Loucy (cell line): ENCODE measurements around the gene GNE.
"Not testable (repeated sequence)": the region's sequence is repeated elsewhere in the genome, so short reads cannot be mapped to it uniquely, and the experiment has no call there.

ENCODE experiments used
- H2AFZ ChIP-seq: fragments of 200-600 bp; sonication (generic); 2 replicates; pipeline ENCODE4 v1.6.0; 2016; ENCODE audit warnings: antibody characterized with exemption, mild to moderate bottlenecking, low read length, moderate library complexity
- H3F3A ChIP-seq: fragments of 200-600 bp; 2 replicates; pipeline ENCODE4 v1.6.0; 2016; ENCODE audit warnings: antibody characterized with exemption, low read depth, mild to moderate bottlenecking
- H3K27me3 ChIP-seq: fragments of 200-600 bp; sonication (generic); 2 replicates; pipeline ENCODE4 v1.6.1; 2014; ENCODE audit warnings: low read length, mild to moderate bottlenecking; ENCODE audit not compliant: insufficient read depth, poor library complexity, severe bottlenecking
- H3K36me3 ChIP-seq: fragments of 200-600 bp; sonication (generic); 2 replicates; pipeline ENCODE4 v1.6.1; 2016; ENCODE audit warnings: low read length; ENCODE audit not compliant: insufficient read depth
- H3K4me1 ChIP-seq: fragments of 200-600 bp; sonication (generic); 2 replicates; pipeline ENCODE4 v1.5.1; 2014; ENCODE audit warnings: low read length, mild to moderate bottlenecking; ENCODE audit not compliant: insufficient read depth, poor library complexity, severe bottlenecking
- H3K4me2 ChIP-seq: fragments of 200-600 bp; sonication (generic); 2 replicates; pipeline ENCODE4 v1.6.0; 2014; ENCODE audit warnings: antibody characterized with exemption, low read length, low read depth, mild to moderate bottlenecking; ENCODE audit not compliant: poor library complexity, severe bottlenecking
- H3K4me3 ChIP-seq: fragments of 200-600 bp; sonication (generic); 2 replicates; pipeline ENCODE4 v1.5.1; 2014; ENCODE audit warnings: low read length, mild to moderate bottlenecking, mixed read lengths; ENCODE audit not compliant: poor library complexity, severe bottlenecking
- H3K79me2 ChIP-seq: fragments of 200-600 bp; sonication (generic); 2 replicates; pipeline ENCODE4 v1.6.1; 2014; ENCODE audit warnings: low read length; ENCODE audit not compliant: insufficient read depth
- H3K9ac ChIP-seq: fragments of 200-600 bp; sonication (generic); 2 replicates; pipeline ENCODE4 v1.6.0; 2014; ENCODE audit warnings: mild to moderate bottlenecking, low read depth, low read length, moderate library complexity; ENCODE audit not compliant: poor library complexity, severe bottlenecking
- H3K9me2 ChIP-seq: fragments of 200-600 bp; sonication (generic); replicated peaks from 2 replicates; pipeline ENCODE4 v1.6.1; 2016; ENCODE audit warnings: low read depth, low read length, mixed read lengths
- H3K9me3 ChIP-seq: fragments of 200-600 bp; sonication (generic); 2 replicates; pipeline ENCODE4 v1.6.1; 2014; ENCODE audit warnings: mild to moderate bottlenecking, antibody characterized with exemption, low read length, low read depth; ENCODE audit not compliant: insufficient read depth
- H4K20me1 ChIP-seq: fragments of 200-600 bp; sonication (generic); 2 replicates; pipeline ENCODE4 v1.6.0; 2014; ENCODE audit warnings: antibody characterized with exemption, low read length, mild to moderate bottlenecking; ENCODE audit not compliant: insufficient read depth, poor library complexity, severe bottlenecking
- EZH2phosphoT487 ChIP-seq: fragments of 200-600 bp; IDR thresholded peaks from 2 replicates; pipeline ENCODE4 v1.6.1; 2018; ENCODE audit warnings: antibody characterized with exemption, mild to moderate bottlenecking, moderate library complexity, borderline replicate concordance
- TF ChIP-seq, protein P1 (sequence below): fragments of 200-600 bp; sonication (generic); conservative IDR thresholded peaks from 2 replicates; pipeline ENCODE4 v1.5.1; 2014; ENCODE audit warnings: mild to moderate bottlenecking, antibody characterized with exemption, low read length

Gene GNE, protein sequence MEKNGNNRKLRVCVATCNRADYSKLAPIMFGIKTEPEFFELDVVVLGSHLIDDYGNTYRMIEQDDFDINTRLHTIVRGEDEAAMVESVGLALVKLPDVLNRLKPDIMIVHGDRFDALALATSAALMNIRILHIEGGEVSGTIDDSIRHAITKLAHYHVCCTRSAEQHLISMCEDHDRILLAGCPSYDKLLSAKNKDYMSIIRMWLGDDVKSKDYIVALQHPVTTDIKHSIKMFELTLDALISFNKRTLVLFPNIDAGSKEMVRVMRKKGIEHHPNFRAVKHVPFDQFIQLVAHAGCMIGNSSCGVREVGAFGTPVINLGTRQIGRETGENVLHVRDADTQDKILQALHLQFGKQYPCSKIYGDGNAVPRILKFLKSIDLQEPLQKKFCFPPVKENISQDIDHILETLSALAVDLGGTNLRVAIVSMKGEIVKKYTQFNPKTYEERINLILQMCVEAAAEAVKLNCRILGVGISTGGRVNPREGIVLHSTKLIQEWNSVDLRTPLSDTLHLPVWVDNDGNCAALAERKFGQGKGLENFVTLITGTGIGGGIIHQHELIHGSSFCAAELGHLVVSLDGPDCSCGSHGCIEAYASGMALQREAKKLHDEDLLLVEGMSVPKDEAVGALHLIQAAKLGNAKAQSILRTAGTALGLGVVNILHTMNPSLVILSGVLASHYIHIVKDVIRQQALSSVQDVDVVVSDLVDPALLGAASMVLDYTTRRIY

DNA sequence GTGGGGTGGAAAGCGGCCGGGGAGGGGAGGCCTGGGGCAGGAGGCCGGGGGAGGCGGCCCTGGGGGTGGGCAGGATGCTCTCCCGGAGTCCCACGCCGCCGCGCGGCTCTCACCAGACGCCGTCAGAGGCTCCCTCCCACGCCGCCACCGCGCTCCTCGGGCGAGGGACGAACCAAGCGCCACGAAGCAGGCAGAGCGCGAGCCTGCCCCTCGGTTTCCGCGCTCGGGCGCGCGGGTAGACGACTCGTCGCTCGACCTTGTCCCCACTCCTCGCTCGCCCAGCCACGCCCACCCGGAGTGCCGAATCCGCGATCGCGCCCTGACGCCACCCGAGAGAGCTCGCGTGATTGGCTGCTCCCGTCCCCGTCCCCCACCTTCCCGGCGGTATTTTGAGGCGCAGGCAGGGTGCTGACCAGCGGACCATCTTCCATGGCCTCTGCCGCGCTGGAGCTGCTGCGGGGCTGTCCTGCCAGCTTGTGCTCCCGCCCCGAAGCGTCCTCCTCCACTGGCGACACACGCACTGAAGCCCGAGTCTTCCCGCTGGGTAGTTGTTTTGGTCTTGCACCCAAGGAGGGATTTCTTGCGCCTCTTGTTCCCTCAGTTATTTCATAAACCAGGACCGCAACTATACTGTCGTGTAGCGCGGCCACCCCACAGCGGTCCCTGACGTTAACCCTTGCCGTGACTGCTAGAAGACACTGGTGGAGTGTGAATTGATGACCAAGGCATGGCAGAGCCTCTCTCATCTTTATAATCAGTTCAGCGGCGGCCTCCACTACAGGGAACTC lies at the start of gene GNE:
GNE (minus strand) TSS at position 241 of the 788 bp plus-strand sequence. CDS start 9,093 bp downstream, outside the sequence.
- Histone ChIP-seq H3K4me3 (peak within 1 kb of the TSS; percentile 94), H3F3A (no peaks in the 10 kb centered on the region), H3K79me2 (peaks cover 23% of the 10 kb centered on the region), H3K36me3 (no peaks in the 10 kb centered on the region), H3K9me3 (no peaks in the 10 kb centered on the region), H3K4me2 (peak within 1 kb of the TSS; percentile 92), H3K27me3 (no peaks in the 10 kb centered on the region), H2AFZ (peak within 1 kb of the TSS; percentile 97), H3K9me2 (no peaks in the 10 kb centered on the region), H3K4me1 (peaks cover 5% of the 10 kb centered on the region), H3K9ac (peak within 1 kb of the TSS; percentile 85), H4K20me1 (peaks cover 8% of the 10 kb centered on the region)
- TF ChIP-seq, protein P1, sequence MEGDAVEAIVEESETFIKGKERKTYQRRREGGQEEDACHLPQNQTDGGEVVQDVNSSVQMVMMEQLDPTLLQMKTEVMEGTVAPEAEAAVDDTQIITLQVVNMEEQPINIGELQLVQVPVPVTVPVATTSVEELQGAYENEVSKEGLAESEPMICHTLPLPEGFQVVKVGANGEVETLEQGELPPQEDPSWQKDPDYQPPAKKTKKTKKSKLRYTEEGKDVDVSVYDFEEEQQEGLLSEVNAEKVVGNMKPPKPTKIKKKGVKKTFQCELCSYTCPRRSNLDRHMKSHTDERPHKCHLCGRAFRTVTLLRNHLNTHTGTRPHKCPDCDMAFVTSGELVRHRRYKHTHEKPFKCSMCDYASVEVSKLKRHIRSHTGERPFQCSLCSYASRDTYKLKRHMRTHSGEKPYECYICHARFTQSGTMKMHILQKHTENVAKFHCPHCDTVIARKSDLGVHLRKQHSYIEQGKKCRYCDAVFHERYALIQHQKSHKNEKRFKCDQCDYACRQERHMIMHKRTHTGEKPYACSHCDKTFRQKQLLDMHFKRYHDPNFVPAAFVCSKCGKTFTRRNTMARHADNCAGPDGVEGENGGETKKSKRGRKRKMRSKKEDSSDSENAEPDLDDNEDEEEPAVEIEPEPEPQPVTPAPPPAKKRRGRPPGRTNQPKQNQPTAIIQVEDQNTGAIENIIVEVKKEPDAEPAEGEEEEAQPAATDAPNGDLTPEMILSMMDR = no peak
- TF ChIP-seq EZH2phosphoT487 = no peak

DNA sequence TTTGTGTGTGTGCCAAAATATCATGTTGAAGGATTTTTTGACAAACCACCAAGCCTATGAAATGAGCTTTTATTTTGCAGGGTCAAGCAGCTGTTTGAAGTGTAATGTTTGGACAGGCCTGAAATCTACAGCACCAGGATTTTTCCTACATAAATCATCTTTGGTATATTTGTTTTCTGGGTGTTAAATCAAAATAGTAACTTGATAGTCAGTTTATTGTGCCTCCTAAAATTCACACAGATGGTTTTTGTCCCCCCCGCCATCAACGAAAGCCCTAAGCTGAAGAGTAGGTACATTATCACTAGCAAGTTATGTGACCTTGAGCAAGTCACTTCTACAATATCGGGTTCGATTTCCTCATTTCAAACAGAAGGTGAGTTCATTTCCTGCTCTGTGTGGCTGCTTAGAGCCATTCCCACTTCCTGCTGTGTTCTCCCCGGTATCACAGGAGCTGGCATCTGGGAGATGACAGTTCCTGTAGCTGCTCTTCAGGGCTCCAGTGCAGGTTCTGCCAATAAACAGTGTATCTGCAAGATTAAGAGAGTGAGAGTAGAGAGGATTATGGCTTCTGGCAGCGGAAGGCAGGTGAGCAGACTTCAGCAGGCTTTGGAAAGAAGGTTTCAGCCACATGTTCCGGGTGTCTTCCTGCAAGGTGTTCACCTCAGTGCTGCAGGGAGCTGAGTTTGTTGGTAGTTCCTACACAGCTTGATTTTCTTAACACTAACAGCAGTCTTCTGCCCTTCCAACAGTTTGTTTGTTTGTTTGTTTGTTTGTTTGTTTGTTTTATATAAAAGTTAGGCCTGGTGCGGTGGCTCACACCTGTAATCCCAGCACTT lies 48.4 kb upstream of the GNE start:
- Histone ChIP-seq H3K9ac (no peak overlapping the region), H3K9me3 (no peaks in the 10 kb centered on the region), H3K36me3 (no peaks in the 10 kb centered on the region), H3K4me2 (peak overlapping the region; percentile 37), H3K9me2 (no peaks in the 10 kb centered on the region), H3K27me3 (no peaks in the 10 kb centered on the region), H4K20me1 (no peaks in the 10 kb centered on the region), H2AFZ (peak overlapping the region; percentile 37; the same call in 1 of the 2 replicates), H3K4me1 (peaks cover 8% of the 10 kb centered on the region), H3F3A (0 out of 2 replicates have a peak, but pooled peaks cover 4% of the 10 kb centered on the region), H3K79me2 (no peaks in the 10 kb centered on the region), H3K4me3 (no peak overlapping the region)
- no peak for TF ChIP-seq EZH2phosphoT487
- TF ChIP-seq, protein P1 = no peak

DNA sequence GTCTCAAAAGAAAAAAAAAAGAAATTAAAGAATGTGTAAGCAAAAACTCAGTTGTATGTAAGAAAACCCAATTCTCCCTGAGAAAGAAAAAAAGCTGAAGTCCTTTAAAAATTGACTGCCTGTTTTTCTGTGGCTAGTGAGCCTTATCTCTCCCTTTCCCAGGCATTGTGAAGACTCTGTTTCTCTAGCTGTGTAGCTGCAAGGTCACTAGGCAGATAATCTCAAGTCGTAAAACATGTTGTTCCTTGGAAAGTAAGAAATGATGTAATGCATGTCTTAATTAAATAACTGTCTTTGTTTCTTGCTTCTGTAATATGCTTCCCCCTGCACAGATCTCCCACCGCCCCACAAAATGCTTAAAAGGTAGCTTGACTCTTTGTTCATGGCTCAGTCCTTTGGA lies 46.1 kb upstream of the GNE start:
- H3K79me2 ChIP-seq, H3K9ac ChIP-seq, H3F3A ChIP-seq, H3K27me3 ChIP-seq, H3K9me2 ChIP-seq, H3K36me3 ChIP-seq, H3K4me2 ChIP-seq, H4K20me1 ChIP-seq, H2AFZ ChIP-seq, H3K9me3 ChIP-seq, H3K4me3 ChIP-seq, H3K4me1 ChIP-seq: not testable (repeated sequence)
